ENCODE measurements around the gene ABCG4. TPM values are rescaled to one million over a fixed set of nuclear protein-coding genes. Genes with fewer than 3 reads are reported as not detected.
A peak's percentile ranks its signal among the peaks of the same experiment; 100 is the strongest.

The ABCG4 gene
- total and polyA plus RNA-seq, 12 donors: 0.17 to 1.6 (median 1.2) TPM

DNA sequence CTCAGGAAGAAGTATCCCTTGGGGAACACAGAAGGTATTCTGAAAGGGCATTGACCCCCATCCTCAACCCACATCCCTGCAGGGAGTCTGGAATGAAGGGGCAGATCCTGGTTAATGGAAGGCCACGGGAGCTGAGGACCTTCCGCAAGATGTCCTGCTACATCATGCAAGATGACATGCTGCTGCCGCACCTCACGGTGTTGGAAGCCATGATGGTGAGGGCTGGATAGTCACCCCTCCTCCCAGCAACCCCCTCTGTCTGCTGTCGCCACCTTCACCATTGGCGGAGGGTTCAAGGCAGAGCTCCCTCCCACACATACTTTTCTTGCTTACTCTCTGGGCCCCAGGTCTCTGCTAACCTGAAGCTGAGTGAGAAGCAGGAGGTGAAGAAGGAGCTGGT, 5.3 kb downstream of the ABCG4 start:
- Histone ChIP-seq H3K27ac (no peak overlapping the region), H3K36me3 (no peaks in the 10 kb centered on the region), H3K4me1 (peaks cover 0 to 12% (median 7%) of the 10 kb centered on the region in 9 donors), H3K9me3 (no peaks in the 10 kb centered on the region), H3K27me3 (peaks cover 0 to 35% (median 4%) of the 10 kb centered on the region in 7 donors), H3K4me3 (no peak overlapping the region)
- 90 to 92% methylated on average over 6 of the region's 6 CpGs for WGBS, 2 donors
- TF ChIP-seq CTCF (IDR thresholded peaks at IDR 0.05): no peak
- ATAC-seq (no peak), DNase-seq (no peak)
- intact Hi-C loops (cut with DNase I): loop anchor here in 1 of 10 donors (5.0 kb wide), 1 partner anchor 43 kb away; no protein-coding TSS in a partner anchor

GRCh38 chr11:119155733-119156492, 7.1 kb downstream of the ABCG4 start:
- 51 to 55% methylated on average over 8 of the region's 8 CpGs for WGBS, 2 donors
- Histone ChIP-seq H3K27me3 (peaks cover 0 to 18% (median 0%) of the 10 kb centered on the region in 7 donors), H3K27ac (no peak overlapping the region), H3K4me1 (no peaks in the 10 kb centered on the region), H3K9me3 (no peaks in the 10 kb centered on the region), H3K4me3 (no peak overlapping the region), H3K36me3 (no peaks in the 10 kb centered on the region)
- TF ChIP-seq CTCF (IDR thresholded peaks at IDR 0.05): peak in 3 of 9 donors; percentile 12 to 17 (median 13)
- intact Hi-C loops (cut with DNase I): no loop called here
- DNase-seq (no peak), ATAC-seq (peak in 1 of 8 donors; percentile 20)

- H3K4me3 ChIP-seq: no peak overlapping the region
- peaks cover 0 to 14% (median 0%) of the 10 kb centered on the region in 7 donors for H3K27me3 ChIP-seq
- 91% methylated on average over 10 of the region's 10 CpGs for WGBS, 2 donors
- TF ChIP-seq CTCF (IDR thresholded peaks at IDR 0.05): peak in 1 of 9 donors; percentile 4
- no peak overlapping the region for H3K27ac ChIP-seq
- DNase-seq (no peak), ATAC-seq (no peak)
- intact Hi-C loops (cut with DNase I): no loop called here
- no peaks in the 10 kb centered on the region for H3K36me3 ChIP-seq
- H3K4me1 ChIP-seq: no peaks in the 10 kb centered on the region
- no peaks in the 10 kb centered on the region for H3K9me3 ChIP-seq
Measured at GRCh38 chr11:119156496-119156895, 7.6 kb downstream of the ABCG4 start.

GRCh38 chr11:119157063-119157462, 8.2 kb downstream of the ABCG4 start:
- WGBS, 2 donors: 58 to 61% methylated on average over 3 of the region's 3 CpGs
- no peak for TF ChIP-seq CTCF (IDR thresholded peaks at IDR 0.05)
- ATAC-seq: no peak
- no peak for DNase-seq
- H3K4me1 ChIP-seq: no peaks in the 10 kb centered on the region
- H3K4me3 ChIP-seq: no peak overlapping the region
- H3K36me3 ChIP-seq: no peaks in the 10 kb centered on the region
- H3K27ac ChIP-seq: no peak overlapping the region
- intact Hi-C loops (cut with DNase I): no loop called here
- H3K27me3 ChIP-seq: peaks cover 0 to 9% (median 0%) of the 10 kb centered on the region in 7 donors
- H3K9me3 ChIP-seq: no peaks in the 10 kb centered on the region

Data from heart right ventricle (tissue), 16 donors.